Large intestine (tissue), 3 donors: ENCODE results near the gene ABL1. TPM values are rescaled to one million over a fixed set of nuclear protein-coding genes. Genes with fewer than 3 reads are reported as not detected.

Experiments
- DNase-seq, 2 donors: peaks; one replicate each; pipeline versions ENCODE4 v3.0.0 to v3.0.0-alpha.2; 2013
- H3K27ac ChIP-seq: one replicate; pipeline ENCODE4 v1.5.1; 2013; ENCODE audit warnings: low read length
- H3K27me3 ChIP-seq: 2 replicates; pipeline ENCODE4 v1.6.1; 2013; ENCODE audit warnings: low read length; ENCODE audit not compliant: control insufficient read depth, insufficient read depth
- H3K36me3 ChIP-seq: 2 replicates; pipeline ENCODE4 v1.6.1; 2013; ENCODE audit warnings: low read length; ENCODE audit not compliant: control insufficient read depth, insufficient read depth
- H3K4me1 ChIP-seq: one replicate; pipeline ENCODE4 v1.6.1; 2013; ENCODE audit warnings: low read length; ENCODE audit not compliant: control insufficient read depth, insufficient read depth
- H3K4me3 ChIP-seq: one replicate; pipeline ENCODE4 v1.5.1; 2013; ENCODE audit warnings: low read length
- H3K9me3 ChIP-seq: one replicate; pipeline ENCODE4 v1.6.1; 2013; ENCODE audit warnings: mild to moderate bottlenecking, low read depth, low read length, moderate library complexity; ENCODE audit not compliant: control insufficient read depth
- WGBS: methylation state at CpG from one replicate; pipeline ENCODE4 v1.1.5; 2013; ENCODE audit warnings: low lambda C conversion rate; ENCODE audit not compliant: insufficient coverage; 5-methylcytosine and 5-hydroxymethylcytosine counted together
- polyA plus RNA-seq: library from polyadenylated mRNA; unstranded; fragments of 120-200 nt; gene quantifications from one replicate; pipeline ENCODE4 v1.2.1, GENCODE V29; 2013

The ABL1 gene
- polyA plus RNA-seq, 1 donor, result 50.9 TPM

- DNase-seq, result no peak
- Histone ChIP-seq H3K9me3 (no peaks in the 10 kb centered on the region), H3K27ac (no peak overlapping the region), H3K4me1 (no peaks in the 10 kb centered on the region), H3K27me3 (no peaks in the 10 kb centered on the region), H3K4me3 (no peak overlapping the region), H3K36me3 (peaks cover 65% of the 10 kb centered on the region)
- WGBS, result 100% methylated on average over 1 of the region's 20 CpGs
These were observed 56.0 kb downstream of the ABL1 start for GRCh38 chr9:130890870-130891687.

DNA sequence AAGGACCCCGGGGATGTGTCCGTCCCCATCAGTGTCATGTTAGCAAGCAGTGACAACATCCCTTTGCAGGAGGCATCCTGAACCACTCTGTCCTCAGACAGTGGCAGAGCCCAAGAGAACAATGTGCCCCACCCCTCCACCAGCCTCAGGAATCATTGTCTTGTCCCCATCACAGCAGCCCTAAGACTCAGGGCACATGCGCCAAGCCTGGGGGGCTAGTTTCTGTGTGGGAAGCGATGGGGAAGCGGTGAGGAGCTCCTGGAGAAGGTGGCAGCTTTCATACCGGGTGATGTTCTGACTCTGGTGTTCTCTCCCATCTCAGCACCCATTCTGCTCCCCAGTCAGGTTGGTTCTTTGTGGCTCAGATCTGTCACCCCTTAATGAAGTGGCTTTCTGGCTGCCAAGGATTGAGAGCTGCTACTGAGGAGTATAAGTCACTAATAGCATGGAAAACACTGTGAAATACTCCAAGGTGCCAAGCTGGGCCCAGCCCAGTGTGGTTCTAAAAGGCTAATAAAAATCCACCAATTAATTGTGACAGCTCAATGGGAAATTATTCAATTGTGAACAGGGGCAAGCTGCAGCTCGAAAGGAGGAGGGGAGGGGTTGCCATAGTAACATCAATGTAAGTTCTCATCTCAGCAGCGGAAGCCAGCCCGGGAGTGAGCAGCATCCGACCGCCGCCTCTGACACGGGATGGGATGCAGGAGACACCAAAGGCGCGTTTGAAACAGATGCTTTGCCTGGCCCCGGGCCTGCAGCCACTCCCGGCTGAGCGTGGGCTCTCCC, 56.8 kb downstream of the ABL1 start:
- H3K4me1 ChIP-seq, result no peaks in the 10 kb centered on the region
- WGBS, result 100% methylated on average over 1 of the region's 18 CpGs
- H3K27me3 ChIP-seq, result no peaks in the 10 kb centered on the region
- H3K4me3 ChIP-seq, result no peak overlapping the region
- no peak overlapping the region for H3K27ac ChIP-seq
- peaks cover 57% of the 10 kb centered on the region for H3K36me3 ChIP-seq
- H3K9me3 ChIP-seq, result no peaks in the 10 kb centered on the region
- no peak for DNase-seq

- no peaks in the 10 kb centered on the region for H3K9me3 ChIP-seq
- peaks cover 49% of the 10 kb centered on the region for H3K36me3 ChIP-seq
- no peak for DNase-seq
- H3K4me1 ChIP-seq, result no peaks in the 10 kb centered on the region
- H3K4me3 ChIP-seq, result no peak overlapping the region
- WGBS, result no CpG with 5 or more reads among the region's 24 CpGs
- H3K27ac ChIP-seq, result no peak overlapping the region
- H3K27me3 ChIP-seq, result no peaks in the 10 kb centered on the region
These were observed 57.6 kb downstream of the ABL1 start for GRCh38 chr9:130892477-130893304.

GRCh38 chr9:130893341-130894101, 58.5 kb downstream of the ABL1 start:
- Histone ChIP-seq H3K4me3 (no peak overlapping the region), H3K27ac (no peak overlapping the region), H3K36me3 (peaks cover 40% of the 10 kb centered on the region), H3K27me3 (peaks cover 3% of the 10 kb centered on the region), H3K4me1 (no peaks in the 10 kb centered on the region), H3K9me3 (no peaks in the 10 kb centered on the region)
- DNase-seq, result no peak
- no CpG with 5 or more reads among the region's 34 CpGs for WGBS

DNA sequence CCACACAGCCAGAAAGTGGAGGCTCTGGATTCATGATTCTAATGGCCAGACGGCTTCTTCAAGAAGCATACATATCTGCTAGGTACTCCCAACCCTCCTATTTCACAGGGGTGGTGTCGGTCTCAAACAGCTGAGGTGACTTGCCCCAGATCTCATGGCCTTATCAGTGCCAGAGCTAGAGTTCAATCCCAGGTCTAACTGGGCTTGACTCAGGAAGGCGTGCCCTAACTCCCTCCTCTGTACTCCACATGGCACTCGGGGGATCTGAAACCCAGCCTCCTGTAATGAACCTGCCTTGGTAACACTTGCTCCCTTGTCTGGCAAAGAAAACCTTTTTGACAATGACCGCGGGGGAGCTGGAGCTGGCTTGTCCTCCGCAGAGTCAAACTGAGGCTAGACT, 59.5 kb downstream of the ABL1 start:
- Histone ChIP-seq H3K4me3 (no peak overlapping the region), H3K36me3 (peaks cover 36% of the 10 kb centered on the region), H3K27me3 (peaks cover 9% of the 10 kb centered on the region), H3K4me1 (peaks cover 3% of the 10 kb centered on the region), H3K9me3 (no peaks in the 10 kb centered on the region), H3K27ac (no peak overlapping the region)
- no CpG with 5 or more reads among the region's 7 CpGs for WGBS
- DNase-seq, result no peak

- peaks cover 3% of the 10 kb centered on the region for H3K4me1 ChIP-seq
- H3K27ac ChIP-seq, result no peak overlapping the region
These were observed 60.0 kb downstream of the ABL1 start for GRCh38 chr9:130895038-130895437.

GRCh38 chr9:130895481-130896232, 60.6 kb downstream of the ABL1 start:
- no peaks in the 10 kb centered on the region for H3K9me3 ChIP-seq
- no CpG with 5 or more reads among the region's 24 CpGs for WGBS
- H3K27me3 ChIP-seq, result peaks cover 20% of the 10 kb centered on the region
- peaks cover 29% of the 10 kb centered on the region for H3K36me3 ChIP-seq
- peaks cover 3% of the 10 kb centered on the region for H3K4me1 ChIP-seq
- no peak for DNase-seq
- no peak overlapping the region for H3K27ac ChIP-seq
- H3K4me3 ChIP-seq, result no peak overlapping the region

More at GRCh38 chr9:130895038-130895437, 60.0 kb downstream of the ABL1 start:
- Histone ChIP-seq H3K4me3 (no peak overlapping the region), H3K36me3 (peaks cover 35% of the 10 kb centered on the region), H3K9me3 (no peaks in the 10 kb centered on the region), H3K27me3 (peaks cover 14% of the 10 kb centered on the region)
- no peak for DNase-seq
- no CpG with 5 or more reads among the region's 9 CpGs for WGBS

DNA sequence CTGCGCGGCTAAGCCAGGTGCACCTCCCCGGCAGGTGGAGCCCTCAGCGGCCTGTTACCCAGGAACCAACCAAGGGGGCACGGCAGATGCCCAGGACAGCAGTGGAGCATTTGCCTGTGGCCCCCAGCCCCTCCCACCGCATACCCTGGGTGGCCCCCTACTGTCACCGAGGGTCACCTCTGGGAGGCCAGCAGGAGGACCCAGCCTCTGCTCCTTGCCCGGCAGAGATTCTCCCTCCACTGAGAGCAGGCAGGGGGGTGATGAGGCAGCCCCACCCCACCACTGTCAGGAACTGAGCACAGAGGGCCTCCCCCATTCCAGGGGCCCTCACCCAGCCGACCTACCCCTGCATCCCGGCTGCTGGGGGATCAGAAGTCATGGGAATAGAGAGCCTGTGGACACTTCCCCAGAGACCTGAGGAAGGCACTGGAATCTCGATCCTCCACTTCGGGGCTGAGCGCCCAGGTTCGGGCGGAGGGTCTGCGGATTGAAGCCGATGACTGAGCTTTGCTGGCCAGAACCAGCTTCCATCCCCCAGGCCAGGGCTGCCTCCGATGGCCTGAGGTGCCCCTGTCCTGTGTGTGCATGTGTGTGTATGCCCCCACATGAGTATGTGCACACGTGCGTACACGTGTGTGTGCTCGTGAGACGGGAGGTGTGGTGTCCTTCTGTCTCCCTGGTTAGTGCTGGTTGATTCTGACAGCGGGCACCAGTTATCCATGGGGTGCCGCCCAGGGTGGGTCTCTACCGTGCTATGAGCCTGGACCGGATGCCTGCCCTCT, 61.4 kb downstream of the ABL1 start, which contains the start of gene QRFP:
QRFP (minus strand) TSS at position 580 of the 782 bp plus-strand sequence. CDS start 2,974 bp downstream, outside the sequence.
- Histone ChIP-seq H3K36me3 (peaks cover 21% of the 10 kb centered on the region), H3K4me1 (peaks cover 3% of the 10 kb centered on the region), H3K27me3 (peaks cover 28% of the 10 kb centered on the region), H3K4me3 (no peak within 1 kb of the TSS), H3K27ac (no peak within 1 kb of the TSS), H3K9me3 (no peaks in the 10 kb centered on the region)
- WGBS, result no CpG with 5 or more reads among the region's 27 CpGs
- no peak for DNase-seq
